ENCODE measurements around the gene A3GALT2.

A3GALT2 gene

DNA sequence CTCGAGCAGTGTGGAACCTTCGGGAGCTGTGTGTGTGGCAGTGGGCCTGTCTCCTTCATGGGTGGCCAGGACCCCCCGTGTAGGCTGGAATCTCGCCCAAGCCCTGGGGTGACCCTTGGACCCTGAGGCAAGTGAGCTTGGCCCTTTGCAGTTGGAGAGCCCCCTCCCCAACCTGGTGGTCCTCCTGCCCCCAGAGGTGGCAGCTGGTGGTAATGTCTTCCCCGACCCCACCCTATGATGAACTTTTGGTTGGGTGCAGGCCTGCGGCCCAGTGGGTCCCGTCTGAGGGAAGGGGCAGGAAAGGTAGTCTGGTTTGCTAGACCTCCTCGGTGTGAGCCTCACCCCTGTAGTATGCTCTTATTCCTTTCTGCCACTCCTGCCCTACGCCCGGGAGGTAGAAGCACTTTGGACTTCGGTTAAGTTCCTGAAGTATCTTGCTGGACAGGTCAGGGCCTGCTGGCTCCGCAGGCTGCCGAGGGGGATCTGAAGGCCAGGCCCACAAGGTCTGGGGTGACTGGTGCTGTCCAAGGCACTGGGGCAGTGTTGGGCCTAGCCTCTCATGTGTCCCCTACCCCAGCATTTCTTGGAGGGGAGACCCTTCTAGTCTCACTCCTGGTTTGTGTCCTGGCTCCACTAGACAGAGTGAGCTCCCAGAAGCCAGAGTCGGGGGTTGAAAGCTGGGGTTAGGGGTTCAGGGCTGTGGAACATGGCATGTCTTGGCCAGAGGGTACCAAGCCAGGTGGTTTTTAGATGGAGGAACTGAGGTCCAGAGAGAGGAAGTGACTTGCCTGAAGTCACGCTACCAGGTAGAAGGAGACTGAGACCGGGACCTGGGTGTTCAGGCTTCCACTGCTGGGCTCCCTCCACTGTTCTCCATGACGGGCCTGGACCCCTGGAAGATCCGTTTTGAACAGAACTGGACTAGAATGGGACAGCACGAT, 62.9 kb downstream of the A3GALT2 start:
- no peaks in the 10 kb centered on the region for H3K9me3 Mint-ChIP-seq
- H3K27ac Mint-ChIP-seq: peak overlapping the region in 1 of 2 donors; percentile 74
- peaks cover 30 to 34% of the 10 kb centered on the region in 2 donors for H3K4me1 Mint-ChIP-seq (ENCODE audit: low read depth in 2 of 2)
- ATAC-seq (replicated peaks) (no peak), DNase-seq (no peak)
- peak overlapping the region; percentile 98 to 99 for H3K4me3 Mint-ChIP-seq
- no peaks in the 10 kb centered on the region for H3K27me3 Mint-ChIP-seq
- peaks cover 6% of the 10 kb centered on the region for H3K36me3 Mint-ChIP-seq (ENCODE audit: insufficient read depth)

DNA sequence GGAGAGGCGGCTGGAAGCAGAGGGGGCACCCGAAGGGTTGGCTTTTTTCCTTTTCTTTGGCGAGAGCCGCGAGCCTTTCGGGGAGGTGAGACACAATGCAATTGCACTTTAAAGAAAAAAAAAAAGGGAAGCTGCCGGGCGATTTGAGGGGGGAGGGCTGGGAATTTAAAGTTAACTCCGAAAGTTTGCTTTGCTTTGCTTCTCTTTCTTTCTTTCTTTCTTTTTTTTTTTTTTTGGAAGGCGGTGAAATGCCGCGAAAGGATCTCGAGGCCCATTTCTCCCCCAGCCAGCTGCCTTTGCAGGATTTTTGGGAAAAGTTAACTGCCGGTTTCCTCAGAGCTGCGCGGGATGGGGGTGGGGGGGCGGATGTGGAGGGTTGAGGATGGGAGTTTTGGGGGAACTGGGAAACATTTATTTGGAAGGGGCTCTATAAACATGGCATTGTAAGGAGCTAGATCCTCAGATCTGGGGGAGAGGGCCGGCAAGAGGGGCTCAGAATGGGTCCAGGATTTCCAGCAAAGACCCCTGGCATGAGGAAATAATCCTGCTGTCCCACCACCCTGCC, 63.6 kb downstream of the A3GALT2 start:
- Mint-ChIP-seq H3K36me3 (ENCODE audit: insufficient read depth) (peaks cover 6% of the 10 kb centered on the region), H3K9me3 (no peaks in the 10 kb centered on the region), H3K4me1 (ENCODE audit: low read depth in 2 of 2) (peaks cover 30 to 34% of the 10 kb centered on the region in 2 donors), H3K27ac (peak overlapping the region; percentile 97 to 98), H3K4me3 (peak overlapping the region; percentile 98 to 99), H3K27me3 (no peaks in the 10 kb centered on the region)
- DNase-seq: no peak
- no peak for ATAC-seq (replicated peaks)

Measured in effector memory CD8-positive, alpha-beta T cell (primary cell).